GM12878 (cell line): ENCODE measurements around the gene CCDC28B. TPM values are rescaled to one million over a fixed set of nuclear protein-coding genes. Genes with fewer than 3 reads are reported as not detected.

Source experiments
- ATAC-seq: fragments of 200-7000 bp; cut with Tn5 transposase; 3 replicates; pipeline ENCODE4 v1.9.1; 2020; ENCODE audit warnings: mild to moderate bottlenecking, moderate library complexity
- BruUV-seq: library from RNA; stranded (reverse); fragments of 400-500 nt; replicated peaks from 2 replicates; lab custom pipeline; 2021; lab: Mats Ljungman, UMichigan
- CTCF ChIA-PET: fragments of 300-600 bp; sonication (Branson Sonifier 250); formaldehyde crosslinking; extraction: SDS; loops from one replicate; lab custom pipeline; 2021; ENCODE audit warnings: inconsistent platforms; lab: Yijun Ruan, JAX
- POLR2A ChIA-PET: fragments of 350-600 bp; formaldehyde crosslinking; extraction: SDS; loops from one replicate; lab custom pipeline; 2021; ENCODE audit warnings: inconsistent platforms; lab: Charles Lee
- RAD21 ChIA-PET: fragments of 300-600 bp; sonication (Branson Sonifier 250); formaldehyde crosslinking; loops from one replicate; lab custom pipeline; 2023; ENCODE audit warnings: antibody characterized with exemption; ENCODE audit not compliant: unreplicated experiment; lab: Charles Lee
- SMC1A ChIA-PET: fragments of 300-600 bp; sonication (Branson Sonifier 250); formaldehyde crosslinking; loops from one replicate; lab custom pipeline; 2023; ENCODE audit not compliant: unreplicated experiment, uncharacterized antibody; lab: Charles Lee
- DNase-seq: peaks from one replicate; pipeline ENCODE4 v3.0.0-alpha.2; 2011; ENCODE audit warnings: low read depth, low spot score
- FAIRE-seq: peaks from 3 replicates; lab custom pipeline; 2011; peaks lifted over from hg19 to GRCh38; lab: Jason Lieb, UNC
- H2AFZ ChIP-seq: 2 replicates; pipeline ENCODE4 v1.6.0; 2011; ENCODE audit warnings: low read depth, low read length, control low read depth; ENCODE audit not compliant: control insufficient read depth
- H3K27ac ChIP-seq: 2 replicates; pipeline ENCODE4 v1.5.1; 2011; ENCODE audit warnings: control low read depth; ENCODE audit not compliant: control insufficient read depth, insufficient read depth
- H3K27me3 ChIP-seq, 2 experiments: replicated peaks in 1 of 2; 2 replicates each; pipeline versions ENCODE4 v1.6.0 to v1.6.1; 2011; ENCODE audit warnings: low read length in 1 of 2; ENCODE audit not compliant: control insufficient read depth in 2 of 2, insufficient read depth in 2 of 2
- H3K36me3 ChIP-seq, 2 experiments: 2 replicates each; pipeline ENCODE4 v1.5.1; 2011; ENCODE audit warnings: low read length in 1 of 2; ENCODE audit not compliant: control insufficient read depth in 2 of 2, insufficient read depth in 2 of 2
- H3K4me1 ChIP-seq: 2 replicates; pipeline ENCODE4 v1.6.1; 2011; ENCODE audit warnings: mild to moderate bottlenecking, low read length, moderate library complexity, mixed read lengths; ENCODE audit not compliant: control insufficient read depth, insufficient read depth
- H3K4me2 ChIP-seq: 2 replicates; pipeline ENCODE4 v1.6.0; 2011; ENCODE audit warnings: control low read depth; ENCODE audit not compliant: control insufficient read depth, insufficient read depth
- H3K4me3 ChIP-seq: fragments of 200-600 bp; sonication (generic); 2 replicates; pipeline ENCODE4 v1.5.1; 2016
- H3K79me2 ChIP-seq: 2 replicates; pipeline ENCODE4 v1.6.0; 2011; ENCODE audit warnings: low read length; ENCODE audit not compliant: control insufficient read depth, insufficient read depth
- H3K9ac ChIP-seq: 2 replicates; pipeline ENCODE4 v1.8.0; 2011; ENCODE audit warnings: low read length, control low read depth, mixed read lengths; ENCODE audit not compliant: control insufficient read depth, insufficient read depth
- H3K9me3 ChIP-seq: replicated peaks from 3 replicates; pipeline ENCODE4 v1.5.1; 2011; ENCODE audit warnings: mild to moderate bottlenecking, low read length; ENCODE audit not compliant: control insufficient read depth, insufficient read depth
- H4K20me1 ChIP-seq: 2 replicates; pipeline ENCODE4 v1.6.0; 2011; ENCODE audit not compliant: control insufficient read depth, insufficient read depth
- BCLAF1 ChIP-seq: fragments of 450-650 bp; IDR thresholded peaks from 2 replicates; pipeline ENCODE4 v1.6.1; 2017; ENCODE audit warnings: antibody characterized with exemption, mild to moderate bottlenecking, moderate library complexity
- CREM ChIP-seq: IDR thresholded peaks from 2 replicates; pipeline ENCODE4 v1.6.1; 2014; ENCODE audit warnings: antibody characterized with exemption, low read depth
- DPF2 ChIP-seq: fragments of 450-650 bp; IDR thresholded peaks from 2 replicates; pipeline ENCODE4 v1.6.1; 2017; ENCODE audit warnings: mild to moderate bottlenecking
- GATAD2B ChIP-seq: fragments of 450-650 bp; conservative IDR thresholded peaks from 2 replicates; pipeline ENCODE4 v1.6.1; 2017; ENCODE audit warnings: low read depth, mild to moderate bottlenecking, moderate library complexity
- HCFC1 ChIP-seq: fragments of 150-350 bp; IDR thresholded peaks from 2 replicates; pipeline ENCODE4 v1.6.1; 2014; ENCODE audit warnings: low read length
- IRF4 ChIP-seq: IDR thresholded peaks from 2 replicates; pipeline ENCODE4 v1.6.1; 2011; ENCODE audit warnings: low read depth, low read length
- NBN ChIP-seq: fragments of 450-650 bp; IDR thresholded peaks from 2 replicates; pipeline ENCODE4 v1.6.1; 2016
- NFXL1 ChIP-seq: fragments of 450-650 bp; IDR thresholded peaks from 2 replicates; pipeline ENCODE4 v1.6.1; 2017; ENCODE audit warnings: antibody characterized with exemption, mild to moderate bottlenecking, borderline replicate concordance
- PAX5 ChIP-seq: IDR thresholded peaks from 2 replicates; pipeline ENCODE4 v1.6.1; 2011; ENCODE audit warnings: low read depth, low read length, borderline replicate concordance
- PAX8 ChIP-seq: fragments of 450-650 bp; IDR thresholded peaks from 2 replicates; pipeline ENCODE4 v1.6.1; 2017; ENCODE audit warnings: mild to moderate bottlenecking, moderate library complexity
- PBX3 ChIP-seq: IDR thresholded peaks from 2 replicates; pipeline ENCODE4 v1.6.1; 2011; ENCODE audit warnings: mild to moderate bottlenecking, low read depth, low read length, moderate library complexity; ENCODE audit not compliant: insufficient replicate concordance
- PML ChIP-seq: IDR thresholded peaks from 2 replicates; pipeline ENCODE4 v1.6.1; 2012; ENCODE audit warnings: low read length, inconsistent platforms
- POLR2A ChIP-seq: IDR thresholded peaks from 2 replicates; pipeline ENCODE4 v1.6.1; 2011; ENCODE audit warnings: low read depth, mild to moderate bottlenecking, low read length
- POU2F2 ChIP-seq: IDR thresholded peaks from 3 replicates; pipeline ENCODE4 v1.6.1; 2011; ENCODE audit warnings: low read depth, mild to moderate bottlenecking, low read length, borderline replicate concordance
- SIX5 ChIP-seq: IDR thresholded peaks from 2 replicates; pipeline ENCODE4 v1.6.1; 2011; ENCODE audit warnings: mild to moderate bottlenecking, low read depth, low read length, moderate library complexity; ENCODE audit not compliant: severe bottlenecking
- SMAD1 ChIP-seq: fragments of 450-650 bp; IDR thresholded peaks from 2 replicates; pipeline ENCODE4 v1.6.1; 2018; ENCODE audit warnings: mild to moderate bottlenecking, low read depth; ENCODE audit not compliant: partially characterized antibody
- SP1 ChIP-seq: IDR thresholded peaks from one replicate; pipeline ENCODE4 v1.6.1; 2011; ENCODE audit warnings: low read depth, low read length
- SPI1 ChIP-seq: IDR thresholded peaks from 2 replicates; pipeline ENCODE4 v1.6.1; 2011; ENCODE audit warnings: low read depth, mild to moderate bottlenecking, low read length, moderate library complexity, borderline replicate concordance; ENCODE audit not compliant: insufficient read depth
- YBX1 ChIP-seq: fragments of 450-650 bp; IDR thresholded peaks from 2 replicates; pipeline ENCODE4 v1.6.1; 2016; ENCODE audit warnings: antibody characterized with exemption
- ZNF24 ChIP-seq: fragments of 450-650 bp; IDR thresholded peaks from 2 replicates; pipeline ENCODE4 v1.6.1; 2017; ENCODE audit warnings: antibody characterized with exemption, mild to moderate bottlenecking
- ZNF274 ChIP-seq: IDR thresholded peaks from one replicate; pipeline ENCODE4 v1.8.0; 2011; ENCODE audit not compliant: insufficient read length, insufficient read depth
- ZNF622 ChIP-seq: fragments of 450-650 bp; IDR thresholded peaks from 2 replicates; pipeline ENCODE4 v1.6.1; 2017; ENCODE audit warnings: mild to moderate bottlenecking, inconsistent platforms
- WGBS: methylation state at CpG from one replicate; pipeline ENCODE4 v1.1.6; 2016; ENCODE audit warnings: low lambda C conversion rate; ENCODE audit not compliant: insufficient replicate concordance, insufficient coverage; ENCODE audit errors: missing lambda C conversion rate; 5-methylcytosine and 5-hydroxymethylcytosine counted together
- in situ Hi-C: fragments of 300-500 bp; cut with MboI; formaldehyde crosslinking; loops from 9 replicates; pipeline ENCODE4 v1.14.3; 2018; ENCODE audit warnings: mixed read lengths
- intact Hi-C: fragments of 100-400 bp; cut with micrococcal nuclease; formaldehyde crosslinking; loops from one replicate; pipeline ENCODE4 v1.14.2; 2022; ENCODE audit not compliant: unreplicated experiment
- polyA plus RNA-seq, 11 experiments: library from polyadenylated mRNA; depleted of rRNA in 4 of 11; unstranded in 6 of 11; stranded (reverse) in 5 of 11; fragments of >200 nt; fragmentation: Nextera tagmentation in 4 of 11; fragmentation: Illumina TruSeq in 1 of 11; extraction: Ambion mirVana in 4 of 11; extraction: Trizol in 1 of 11; gene quantifications; 1 replicate in 1 of 11; 2 replicates in 10 of 11; pipeline versions ENCODE4 v1.2.1 to v1.2.3, GENCODE V29; 2011 to 2016; ENCODE audit warnings: inconsistent platforms in 2 of 11, missing spikeins in 2 of 11, low read depth in 1 of 11
- total RNA-seq, 4 experiments: library from RNA; depleted of rRNA in 3 of 4; stranded (reverse); fragments of >200 nt in 3 of 4; fragmentation: Illumina TruSeq in 1 of 4; extraction: Trizol in 1 of 4; gene quantifications; 2 replicates each; pipeline versions ENCODE4 v1.2.1 to v1.2.3, GENCODE V29; 2013 to 2021

Gene CCDC28B
- total and polyA plus RNA-seq, 10 of the 15 experiments (the other 5 are each of a cell fraction or from before 2014, with no cell fraction given) = 10.5 to 135 (median 90.6) TPM

GRCh38 chr1:32247983-32248889, 47.8 kb downstream of the CCDC28B start:
- DNase-seq (no peak), FAIRE-seq (no peak), ATAC-seq (peak; percentile 69)
- WGBS = 4% methylated on average over 29 of the region's 31 CpGs
- Histone ChIP-seq H3K4me2 (peak overlapping the region; percentile 32), H3K36me3 (no peaks in the 10 kb centered on the region), H3K79me2 (peaks cover 26% of the 10 kb centered on the region), H3K27me3 (no peaks in the 10 kb centered on the region), H3K9ac (no peak overlapping the region), H3K4me1 (peaks cover 52% of the 10 kb centered on the region), H4K20me1 (no peaks in the 10 kb centered on the region), H2AFZ (peak overlapping the region; percentile 78), H3K4me3 (peak overlapping the region; percentile 10; the same call in 1 of the 2 replicates), H3K9me3 (no peaks in the 10 kb centered on the region), H3K27ac (peak overlapping the region; percentile 89)
- BruUV-seq = no TSS peak
- intact Hi-C loops (no loop called here), in situ Hi-C loops (no loop called here)
- ChIA-PET POLR2A (interaction anchor here (0.6 to 3.5 kb wide), 12 partner anchors 10 to 89 kb away, joined by 3 to 21 read pairs (median 4); partner anchors contain the start of genes CCDC28B, HDAC1 and TXLNA), SMC1A (interaction anchor here (0.5 to 14.4 kb wide), 19 partner anchors 7 to 403 kb away, joined by 3 to 124 read pairs (median 4); partner anchors contain the start of genes BSDC1, IQCC and RBBP4), RAD21 (interaction anchor here (0.6 to 4.7 kb wide), 20 partner anchors 9 to 185 kb away, joined by 3 to 45 read pairs (median 3); partner anchors contain the start of genes EIF3I, HDAC1, MARCKSL1 and TMEM234), CTCF (interaction anchor here (0.6 to 9.6 kb wide), 40 partner anchors 9 to 275 kb away, joined by 3 to 123 read pairs (median 6); partner anchors contain the start of genes BSDC1, CCDC28B, EIF3I and HDAC1)
- TF ChIP-seq PBX3 (peak; percentile 12), DPF2 (peak; percentile 48; the same call in 1 of the 2 replicates), IRF4 (0 out of 2 replicates have a peak, but pooled peaks have one; percentile 31), SP1 (peak; percentile 35), SPI1 (no peak), POLR2A (peak; percentile 31; the same call in 1 of the 2 replicates), PAX5 (peak; percentile 24; the same call in 1 of the 2 replicates), POU2F2 (no peak), HCFC1 (no peak), NFXL1 (no peak), PML (no peak), YBX1 (no peak), BCLAF1 (no peak), SIX5 (no peak), CREM (peak; percentile 35; the same call in 1 of the 2 replicates), ZNF24 (no peak), ZNF274 (no peak), NBN (peak; percentile 72; the same call in 1 of the 2 replicates), ZNF622 (no peak), GATAD2B (0 out of 2 replicates have a peak, but pooled peaks have one; percentile 50), PAX8 (no peak), SMAD1 (no peak)
